OCI-LY1 (cell line): ENCODE data around the gene PHRF1.

Source experiments
- H2AFZ ChIP-seq: fragments of 200-600 bp; sonication (generic), shearing (Covaris generic); 2 replicates; pipeline ENCODE4 v1.6.0; 2014; ENCODE audit warnings: antibody characterized with exemption, mild to moderate bottlenecking, low read length
- H3F3A ChIP-seq: fragments of 200-600 bp; sonication (generic), shearing (Covaris generic); 2 replicates; pipeline ENCODE4 v1.6.0; 2014; ENCODE audit warnings: mild to moderate bottlenecking, antibody characterized with exemption, low read length, moderate library complexity; ENCODE audit not compliant: insufficient read depth
- H3K27ac ChIP-seq: fragments of 200-600 bp; sonication (generic); 2 replicates; pipeline ENCODE4 v1.5.1; 2014; ENCODE audit warnings: low read length, mixed run types, mild to moderate bottlenecking, low read depth; ENCODE audit not compliant: poor library complexity, severe bottlenecking
- H3K27me3 ChIP-seq: fragments of 200-600 bp; sonication (generic); 2 replicates; pipeline ENCODE4 v1.6.0; 2014; ENCODE audit warnings: antibody characterized with exemption, mild to moderate bottlenecking, low read length, moderate library complexity; ENCODE audit not compliant: insufficient read depth
- H3K36me3 ChIP-seq: fragments of 200-600 bp; sonication (generic); 2 replicates; pipeline ENCODE4 v1.6.1; 2014; ENCODE audit warnings: mild to moderate bottlenecking, antibody characterized with exemption, low read length, moderate library complexity, mixed read lengths; ENCODE audit not compliant: insufficient read depth
- H3K4me1 ChIP-seq: fragments of 200-600 bp; sonication (generic); 2 replicates; pipeline ENCODE4 v1.5.1; 2014; ENCODE audit warnings: mild to moderate bottlenecking, low read length, moderate library complexity; ENCODE audit not compliant: insufficient read depth, severe bottlenecking
- H3K4me2 ChIP-seq: fragments of 200-600 bp; sonication (generic), shearing (Covaris generic); 2 replicates; pipeline ENCODE4 v1.6.1; 2014; ENCODE audit warnings: low read length
- H3K4me3 ChIP-seq: fragments of 200-600 bp; sonication (generic); 2 replicates; pipeline ENCODE4 v1.5.1; 2014; ENCODE audit warnings: low read length, low read depth, mild to moderate bottlenecking, mixed read lengths; ENCODE audit not compliant: poor library complexity, severe bottlenecking
- H3K79me2 ChIP-seq: fragments of 200-600 bp; shearing (Covaris generic); 2 replicates; pipeline ENCODE4 v1.6.1; 2016; ENCODE audit warnings: mixed run types, low read length, mixed read lengths; ENCODE audit not compliant: insufficient read depth
- H3K9ac ChIP-seq: fragments of 200-600 bp; sonication (generic), shearing (Covaris generic); 2 replicates; pipeline ENCODE4 v1.6.1; 2014; ENCODE audit warnings: mild to moderate bottlenecking, low read length, mixed read lengths
- H3K9me2 ChIP-seq: fragments of 200-600 bp; sonication (generic), shearing (Covaris generic); 2 replicates; pipeline ENCODE4 v1.6.1; 2014; ENCODE audit warnings: low read depth, mild to moderate bottlenecking, low read length, mixed read lengths
- H3K9me3 ChIP-seq: fragments of 200-600 bp; shearing (Covaris generic); 2 replicates; pipeline ENCODE4 v1.6.1; 2014; ENCODE audit warnings: low read length, mixed read lengths
- H4K20me1 ChIP-seq: fragments of 200-600 bp; sonication (generic), shearing (Covaris generic); 2 replicates; pipeline ENCODE4 v1.6.0; 2016; ENCODE audit warnings: mild to moderate bottlenecking, low read length; ENCODE audit not compliant: insufficient read depth
- EZH2 ChIP-seq: fragments of 200-600 bp; sonication (generic), shearing (Covaris generic); IDR thresholded peaks from 2 replicates; pipeline ENCODE4 v1.8.0; 2017; ENCODE audit warnings: borderline replicate concordance, mixed run types, mild to moderate bottlenecking, antibody characterized with exemption, low read length, moderate library complexity, mixed read lengths
- TF ChIP-seq, protein P1 (sequence below): fragments of 200-600 bp; sonication (generic), shearing (Covaris generic); IDR thresholded peaks from 2 replicates; pipeline ENCODE4 v1.5.1; 2017; ENCODE audit warnings: mild to moderate bottlenecking, antibody characterized with exemption, low read length, moderate library complexity, mixed read lengths

PHRF1 gene

DNA sequence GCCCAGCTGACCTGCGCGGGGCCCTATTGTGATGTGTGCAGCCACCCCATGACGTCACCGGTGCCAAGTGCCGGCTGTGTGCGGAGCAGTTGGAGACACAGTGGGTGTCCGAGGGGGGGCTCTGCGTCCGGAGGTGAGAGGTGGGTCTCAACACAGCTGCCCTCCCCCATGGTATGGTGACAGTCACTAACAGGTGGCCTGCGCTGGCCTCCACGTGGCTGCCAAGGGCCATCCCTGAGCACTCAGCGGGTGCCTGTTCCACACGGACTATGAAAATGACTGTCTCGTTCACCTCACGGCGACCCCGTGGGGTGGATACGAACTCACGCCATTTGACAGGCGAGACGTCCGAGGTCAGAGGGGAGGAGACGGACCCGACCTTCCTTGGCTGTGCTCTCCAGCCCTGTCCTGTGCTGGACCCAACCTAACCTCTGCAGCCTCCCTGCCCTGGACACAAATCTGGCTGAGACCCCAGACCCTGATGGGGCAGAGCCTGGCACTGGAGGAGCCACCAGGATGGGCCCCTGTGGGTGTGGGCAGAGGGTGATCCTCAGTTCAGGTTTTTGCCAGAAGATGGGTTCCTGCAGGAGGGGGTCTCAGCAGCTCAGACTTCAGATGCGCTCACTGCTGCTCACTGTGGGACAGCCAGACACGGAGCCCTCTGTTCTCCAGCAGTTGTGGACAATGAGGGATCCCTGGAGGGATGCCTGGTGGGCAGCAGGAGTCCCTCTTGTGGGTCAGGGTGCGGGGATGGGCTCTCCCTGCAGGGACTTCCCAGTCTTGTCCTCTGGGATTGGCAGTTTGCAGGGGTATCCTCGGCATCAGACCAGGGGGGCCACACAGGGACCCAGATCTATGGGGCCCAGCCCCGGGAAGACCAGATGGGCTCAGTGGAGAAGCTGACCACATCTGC is 47.2 kb upstream of the PHRF1 start:
- no peaks in the 10 kb centered on the region for H3K79me2 ChIP-seq
- no peaks in the 10 kb centered on the region for H3K9me3 ChIP-seq
- no peaks in the 10 kb centered on the region for H4K20me1 ChIP-seq
- no peak overlapping the region for H3K4me3 ChIP-seq
- no peaks in the 10 kb centered on the region for H3K9me2 ChIP-seq
- H3K36me3 ChIP-seq = peaks cover 16% of the 10 kb centered on the region
- no peak overlapping the region for H3K9ac ChIP-seq
- H3K4me2 ChIP-seq = no peak overlapping the region
- H3K27ac ChIP-seq = no peak overlapping the region
- TF ChIP-seq, protein P1, sequence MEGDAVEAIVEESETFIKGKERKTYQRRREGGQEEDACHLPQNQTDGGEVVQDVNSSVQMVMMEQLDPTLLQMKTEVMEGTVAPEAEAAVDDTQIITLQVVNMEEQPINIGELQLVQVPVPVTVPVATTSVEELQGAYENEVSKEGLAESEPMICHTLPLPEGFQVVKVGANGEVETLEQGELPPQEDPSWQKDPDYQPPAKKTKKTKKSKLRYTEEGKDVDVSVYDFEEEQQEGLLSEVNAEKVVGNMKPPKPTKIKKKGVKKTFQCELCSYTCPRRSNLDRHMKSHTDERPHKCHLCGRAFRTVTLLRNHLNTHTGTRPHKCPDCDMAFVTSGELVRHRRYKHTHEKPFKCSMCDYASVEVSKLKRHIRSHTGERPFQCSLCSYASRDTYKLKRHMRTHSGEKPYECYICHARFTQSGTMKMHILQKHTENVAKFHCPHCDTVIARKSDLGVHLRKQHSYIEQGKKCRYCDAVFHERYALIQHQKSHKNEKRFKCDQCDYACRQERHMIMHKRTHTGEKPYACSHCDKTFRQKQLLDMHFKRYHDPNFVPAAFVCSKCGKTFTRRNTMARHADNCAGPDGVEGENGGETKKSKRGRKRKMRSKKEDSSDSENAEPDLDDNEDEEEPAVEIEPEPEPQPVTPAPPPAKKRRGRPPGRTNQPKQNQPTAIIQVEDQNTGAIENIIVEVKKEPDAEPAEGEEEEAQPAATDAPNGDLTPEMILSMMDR = no peak
- no peak for TF ChIP-seq EZH2
- no peaks in the 10 kb centered on the region for H3F3A ChIP-seq
- peaks cover under 1% of the 10 kb centered on the region for H3K4me1 ChIP-seq
- no peak overlapping the region for H2AFZ ChIP-seq
- no peaks in the 10 kb centered on the region for H3K27me3 ChIP-seq

DNA sequence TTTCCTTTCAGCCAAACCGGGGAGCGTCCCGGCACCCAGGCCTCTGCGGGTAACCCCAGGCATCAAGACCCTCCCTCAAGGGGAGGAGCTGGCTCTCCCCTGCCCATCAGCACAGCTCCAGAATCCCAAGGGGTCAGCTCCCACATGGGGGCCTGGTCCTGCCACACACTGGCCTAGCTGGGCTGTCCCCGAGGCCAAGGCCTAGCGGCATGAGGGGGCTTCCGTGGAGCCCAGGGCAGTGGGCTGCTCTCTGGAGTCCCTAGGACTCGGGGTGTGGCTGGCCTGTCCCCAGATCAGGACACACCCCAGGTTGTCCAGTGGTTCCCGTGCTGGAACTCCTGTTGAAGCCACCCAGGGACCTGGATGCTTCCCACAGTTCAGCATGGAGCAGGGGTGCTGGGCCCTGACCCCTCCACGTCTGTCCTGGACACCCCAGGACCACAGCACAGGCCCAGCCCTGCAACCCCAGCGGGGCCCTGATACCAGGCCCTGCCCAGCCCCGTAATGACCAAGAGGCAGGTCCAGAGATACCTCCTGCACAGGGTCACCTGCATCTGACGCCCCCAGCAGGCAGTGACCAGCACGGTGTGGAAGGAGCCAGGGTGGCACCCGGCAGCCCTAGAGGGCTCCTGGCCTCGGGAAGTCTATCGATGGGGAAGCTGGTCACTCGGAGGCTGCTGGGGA is 46.4 kb upstream of the PHRF1 start:
- Histone ChIP-seq H3K4me2 (no peak overlapping the region), H3K9me2 (no peaks in the 10 kb centered on the region), H3K27ac (no peak overlapping the region), H3K4me1 (peaks cover 6% of the 10 kb centered on the region), H3K27me3 (no peaks in the 10 kb centered on the region), H3K79me2 (no peaks in the 10 kb centered on the region), H2AFZ (no peak overlapping the region), H3F3A (no peaks in the 10 kb centered on the region), H3K4me3 (no peak overlapping the region), H4K20me1 (no peaks in the 10 kb centered on the region), H3K36me3 (peaks cover 16% of the 10 kb centered on the region), H3K9ac (no peak overlapping the region), H3K9me3 (no peaks in the 10 kb centered on the region)
- no peak for TF ChIP-seq EZH2
- TF ChIP-seq, protein P1 = no peak

DNA sequence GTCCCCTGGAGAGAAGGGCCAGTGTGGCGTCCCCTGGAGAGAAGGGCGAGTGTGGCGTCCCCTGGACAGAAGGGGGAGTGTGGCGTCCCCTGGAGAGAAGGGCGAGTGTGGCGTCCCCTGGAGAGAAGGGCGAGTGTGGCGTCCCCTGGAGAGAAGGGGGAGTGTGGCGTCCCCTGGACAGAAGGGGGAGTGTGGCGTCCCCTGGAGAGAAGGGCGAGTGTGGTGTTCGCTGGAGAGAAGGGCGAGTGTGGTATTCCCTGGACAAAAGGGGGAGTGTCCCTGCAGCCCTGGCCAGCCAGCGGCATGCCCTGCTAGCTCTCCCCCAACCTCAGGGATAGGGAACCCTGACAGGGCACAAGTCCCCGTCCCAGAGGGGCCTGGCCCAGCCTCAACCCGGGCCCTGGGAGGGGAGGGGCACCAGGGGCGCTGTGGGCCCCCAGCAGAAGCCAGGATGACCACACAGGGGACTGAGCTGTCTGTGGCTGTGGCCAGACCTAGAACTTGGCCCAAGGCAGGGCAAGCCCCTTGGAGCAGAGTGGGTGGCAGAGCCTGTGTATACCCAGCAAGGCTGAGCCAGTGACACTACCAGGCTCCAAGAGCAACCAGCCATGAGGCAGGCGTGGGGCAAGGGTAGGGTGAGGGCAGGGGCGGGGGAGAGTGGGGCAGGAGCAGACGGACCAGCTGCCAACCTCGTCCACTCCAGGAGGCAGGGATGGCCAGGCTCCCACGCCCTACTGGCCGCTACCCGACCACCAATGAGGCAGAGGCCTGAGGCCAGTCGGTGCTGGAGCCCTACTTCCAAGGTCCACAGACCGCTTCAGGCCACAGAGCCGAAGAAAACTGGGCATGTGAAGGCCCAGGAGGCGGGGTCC is 45.1 kb upstream of the PHRF1 start:
- H3K4me1 ChIP-seq = peaks cover 9% of the 10 kb centered on the region
- no peak overlapping the region for H3K4me3 ChIP-seq
- no peaks in the 10 kb centered on the region for H3K27me3 ChIP-seq
- H2AFZ ChIP-seq = no peak overlapping the region
- H3K36me3 ChIP-seq = peaks cover 16% of the 10 kb centered on the region
- TF ChIP-seq EZH2 = no peak
- TF ChIP-seq, protein P1 = no peak
- no peak overlapping the region for H3K9ac ChIP-seq
- no peak overlapping the region for H3K4me2 ChIP-seq
- no peaks in the 10 kb centered on the region for H4K20me1 ChIP-seq
- peaks cover 1% of the 10 kb centered on the region; the same call in 1 of the 2 replicates for H3F3A ChIP-seq
- H3K9me2 ChIP-seq = no peaks in the 10 kb centered on the region
- no peak overlapping the region for H3K27ac ChIP-seq
- no peaks in the 10 kb centered on the region for H3K79me2 ChIP-seq
- no peaks in the 10 kb centered on the region for H3K9me3 ChIP-seq
